Fibroblast of skin of left quadriceps (primary cell): ENCODE measurements around the gene SULF2.

Experiments
- DNase-seq, 2 experiments: peaks; one replicate each; pipeline ENCODE4 v3.0.0-alpha.2; 2013; ENCODE audit warnings: low read depth in 2 of 2

Gene SULF2

GRCh38 chr20:47711046-47711752, 74.1 kb downstream of the SULF2 start:
- DNase-seq: no peak

DNA sequence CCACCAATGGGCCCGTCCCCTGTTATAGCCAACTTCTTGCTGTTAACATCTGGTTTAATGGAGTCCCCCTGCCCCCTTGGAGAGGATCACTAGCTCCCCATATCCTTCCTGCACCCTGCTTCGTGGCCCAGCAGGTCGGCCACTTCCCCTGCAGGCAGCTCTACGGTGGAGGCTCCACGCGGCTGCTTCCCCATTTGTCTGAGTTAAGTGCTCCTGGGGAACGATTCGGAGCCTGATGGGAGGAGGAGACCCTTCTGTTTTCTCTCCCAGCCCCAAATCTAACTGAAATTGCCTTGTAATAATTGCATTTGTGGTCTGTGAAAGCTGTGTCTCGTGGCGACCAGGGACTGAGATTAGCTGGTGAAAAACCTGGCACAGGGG, 74.6 kb downstream of the SULF2 start:
- no peak for DNase-seq

DNA sequence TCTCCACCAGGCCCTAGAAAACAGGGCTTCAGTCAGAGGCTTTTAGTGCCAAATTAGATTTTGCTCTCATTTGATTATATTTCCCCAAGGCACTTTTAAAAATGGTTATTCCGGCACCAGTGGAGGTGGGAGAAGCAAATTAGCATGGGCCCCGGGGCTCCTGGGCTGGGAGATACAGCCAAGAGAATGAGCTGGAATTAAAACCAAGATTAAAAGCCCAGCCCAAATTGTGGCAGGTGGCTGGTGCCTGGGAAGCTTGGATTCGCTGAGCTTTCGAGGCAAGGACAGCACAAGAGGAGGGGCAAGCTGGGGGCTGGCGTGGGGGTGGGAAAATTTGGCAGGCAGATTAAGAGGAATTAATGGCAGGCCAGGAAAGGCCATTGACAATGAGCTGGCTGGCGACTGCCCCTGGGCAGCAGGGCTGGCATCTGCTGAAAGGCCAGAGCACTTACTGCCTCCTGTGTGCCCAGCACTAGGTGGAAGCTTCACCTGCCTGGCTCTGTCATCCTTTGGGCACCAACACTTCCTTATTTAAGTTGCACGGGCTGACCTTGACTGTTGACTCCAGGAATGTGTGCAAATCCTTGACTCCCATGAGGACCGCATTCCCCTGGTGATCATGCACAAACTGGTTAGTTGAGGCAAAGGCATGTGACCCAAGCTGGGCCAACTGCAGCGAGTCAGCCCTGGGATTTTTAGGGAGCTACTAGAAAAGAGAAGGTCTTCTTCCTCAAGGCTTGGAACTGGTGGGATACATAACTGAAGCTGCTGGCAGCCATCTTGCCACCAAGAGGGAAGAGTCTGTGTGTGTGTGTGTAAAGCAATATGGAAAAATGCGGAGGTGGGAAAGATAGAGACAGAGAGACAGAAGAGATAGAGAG, 76.1 kb downstream of the SULF2 start:
- DNase-seq: no peak

DNA sequence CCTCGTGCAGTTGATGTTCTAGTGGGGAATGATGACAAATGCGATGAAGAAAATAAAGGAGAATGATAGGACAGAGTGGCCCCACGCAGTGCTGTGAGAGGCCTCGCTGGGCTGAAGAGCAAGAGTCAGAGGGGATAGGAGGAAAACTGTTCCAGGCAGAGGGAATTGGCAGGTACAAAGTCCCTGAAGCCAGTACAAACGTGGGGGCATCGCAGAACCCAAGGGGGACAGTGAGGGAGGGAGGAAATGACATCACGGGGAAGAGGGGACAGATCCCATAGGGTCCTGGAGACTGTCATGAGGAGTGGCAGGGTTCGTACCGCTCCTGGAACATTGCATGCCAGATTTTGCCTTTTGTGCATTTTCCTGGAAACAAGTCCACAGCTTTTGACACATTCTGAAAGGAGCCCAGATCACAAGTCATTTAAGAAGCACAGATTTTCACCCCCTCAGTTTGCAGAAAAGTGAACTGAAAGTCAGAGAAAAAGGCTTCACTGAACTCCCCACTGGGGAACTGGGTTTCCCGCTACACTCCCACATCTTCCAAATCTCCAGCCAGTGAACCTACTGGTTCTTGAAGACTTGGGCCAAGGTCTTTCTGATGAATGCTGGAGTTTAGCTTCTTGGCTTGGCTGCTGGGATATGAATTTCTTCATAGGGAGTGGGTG, 77.0 kb downstream of the SULF2 start:
- no peak for DNase-seq

DNA sequence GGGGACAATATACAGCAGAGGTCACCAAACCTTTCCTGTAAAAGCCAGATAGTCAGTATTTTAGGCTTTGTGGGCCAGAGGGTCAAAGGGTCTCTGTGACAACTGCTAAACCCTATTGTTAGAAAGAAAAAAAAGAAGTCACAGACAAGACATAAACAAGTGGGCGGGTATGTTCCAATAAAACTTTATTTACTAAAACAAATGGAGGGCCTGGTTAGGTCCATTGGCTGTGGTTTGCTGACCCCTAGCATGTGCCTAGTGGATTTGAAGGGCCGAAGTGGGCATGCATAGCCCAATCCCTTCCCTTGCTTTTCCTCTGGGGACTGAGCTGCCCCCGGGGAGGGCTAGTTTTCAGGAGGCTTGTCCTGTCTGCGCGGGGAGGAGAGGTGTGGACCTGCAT, 78.9 kb downstream of the SULF2 start:
- DNase-seq: no peak

- DNase-seq: no peak
These were observed 79.8 kb downstream of the SULF2 start for GRCh38 chr20:47705497-47705856.

DNA sequence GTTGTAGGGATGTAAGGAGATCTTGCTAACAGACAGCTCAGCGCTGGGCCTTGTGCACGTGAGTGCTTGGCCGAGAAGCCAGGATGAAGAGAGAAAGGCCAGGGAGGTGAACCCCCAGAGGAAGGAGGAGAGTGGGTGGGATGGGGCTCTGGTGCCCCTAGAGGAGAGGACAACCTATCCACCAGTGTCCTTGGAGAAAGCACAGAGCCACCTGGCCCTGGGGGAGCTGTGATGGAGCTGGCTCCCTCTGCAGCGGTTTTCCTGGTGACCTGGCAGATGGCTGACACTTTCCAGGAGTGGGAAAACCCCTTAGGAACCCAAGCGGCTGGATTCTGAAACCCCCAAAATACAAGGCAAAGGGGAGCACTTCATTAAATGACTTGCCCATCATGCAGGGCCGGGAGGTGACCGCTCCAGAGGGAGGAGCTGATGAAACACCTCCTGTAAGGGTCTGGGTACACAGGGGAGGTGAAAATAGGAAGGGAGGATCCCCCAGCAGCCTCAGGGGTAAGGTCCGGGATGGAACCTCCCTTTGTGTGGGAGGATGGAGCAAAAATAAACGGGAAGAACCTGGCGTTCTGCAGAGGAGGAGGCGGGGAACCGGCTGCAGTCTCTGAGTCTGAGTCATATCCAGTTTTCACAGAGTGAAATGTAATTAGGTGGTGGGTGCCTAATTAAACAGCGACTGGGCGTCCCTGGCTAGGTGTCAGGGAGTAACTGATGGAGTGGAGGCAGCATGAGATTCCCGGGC, 80.4 kb downstream of the SULF2 start:
- DNase-seq: no peak

DNA sequence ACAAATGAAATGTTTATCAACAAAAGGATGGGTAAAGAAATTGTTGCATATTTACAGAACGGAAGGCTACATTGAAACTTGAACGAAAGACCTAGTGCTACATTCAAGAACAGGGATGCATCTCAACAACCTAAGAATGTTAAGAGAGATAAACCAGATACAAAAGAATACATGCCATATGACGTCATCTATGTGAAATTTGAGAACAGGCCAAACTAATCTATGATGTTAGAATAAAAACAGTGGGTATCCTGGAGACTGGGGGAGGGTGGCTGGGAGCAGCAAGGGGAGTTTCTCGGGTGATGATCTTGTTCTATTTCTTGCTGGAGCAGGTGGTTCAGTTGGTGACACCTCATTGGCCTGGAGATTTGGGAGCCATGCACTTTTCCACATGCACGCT, 81.5 kb downstream of the SULF2 start:
- no peak for DNase-seq

- no peak for DNase-seq
These were observed 83.7 kb downstream of the SULF2 start for GRCh38 chr20:47701612-47702011.

DNA sequence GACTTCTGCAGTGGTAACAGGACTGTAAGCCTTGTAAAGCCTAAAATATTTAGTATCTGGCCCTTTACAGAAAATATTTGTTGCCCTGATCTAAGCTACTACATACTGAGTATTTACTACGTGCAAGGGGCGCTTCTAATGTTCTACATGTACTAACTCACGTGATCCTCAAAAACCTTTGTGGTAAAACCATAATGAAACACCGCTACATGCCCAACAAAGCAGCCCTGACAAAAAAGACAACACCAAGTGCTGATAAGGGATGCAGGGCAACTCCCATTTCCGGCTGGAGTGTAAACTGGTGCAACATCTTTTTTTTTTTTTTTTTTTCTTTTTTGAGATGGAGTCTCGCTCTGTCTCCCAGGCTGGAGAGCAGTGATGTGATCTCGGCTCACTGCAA, 85.0 kb downstream of the SULF2 start:
- no peak for DNase-seq

GRCh38 chr20:47699818-47700217, 85.5 kb downstream of the SULF2 start:
- DNase-seq: no peak

DNA sequence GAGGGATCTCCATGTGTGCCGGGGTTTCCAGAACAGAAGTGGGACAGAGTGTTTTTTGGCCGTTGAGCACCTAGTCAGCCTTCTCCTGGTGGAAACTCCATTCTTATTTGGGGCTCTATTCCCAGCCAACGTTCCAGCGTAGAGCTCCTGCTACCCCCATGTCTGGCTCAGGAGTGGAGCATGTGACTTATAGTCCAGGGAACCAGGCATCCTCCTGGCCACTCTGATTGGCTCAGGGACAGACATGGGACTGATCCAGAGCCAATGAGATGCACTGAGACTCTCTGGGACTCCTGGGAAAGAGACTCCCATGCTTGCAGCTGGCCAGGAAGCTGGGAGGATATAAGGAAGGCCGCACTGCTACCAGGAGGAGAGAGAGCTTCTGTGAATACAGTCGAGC, 87.1 kb downstream of the SULF2 start:
- no peak for DNase-seq

DNA sequence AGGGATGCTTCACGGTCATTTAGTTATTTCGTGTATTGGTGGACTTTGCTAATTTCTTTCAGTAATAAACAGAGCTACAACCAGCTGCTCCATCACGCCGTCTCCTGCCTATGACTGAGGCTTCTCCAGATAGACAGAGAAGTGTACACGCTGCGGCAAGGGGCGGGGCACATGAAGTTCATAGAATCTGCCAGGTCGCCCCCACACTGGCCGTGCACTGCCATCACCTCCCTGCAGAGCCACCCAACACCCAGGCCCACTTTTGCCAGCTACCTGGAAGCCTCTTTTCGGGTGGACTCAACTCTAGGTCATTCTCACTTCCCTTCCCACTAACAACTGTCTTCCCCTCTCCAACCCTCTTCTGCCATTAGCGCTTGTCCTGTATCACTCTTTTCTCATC, 88.4 kb downstream of the SULF2 start:
- no peak for DNase-seq

DNA sequence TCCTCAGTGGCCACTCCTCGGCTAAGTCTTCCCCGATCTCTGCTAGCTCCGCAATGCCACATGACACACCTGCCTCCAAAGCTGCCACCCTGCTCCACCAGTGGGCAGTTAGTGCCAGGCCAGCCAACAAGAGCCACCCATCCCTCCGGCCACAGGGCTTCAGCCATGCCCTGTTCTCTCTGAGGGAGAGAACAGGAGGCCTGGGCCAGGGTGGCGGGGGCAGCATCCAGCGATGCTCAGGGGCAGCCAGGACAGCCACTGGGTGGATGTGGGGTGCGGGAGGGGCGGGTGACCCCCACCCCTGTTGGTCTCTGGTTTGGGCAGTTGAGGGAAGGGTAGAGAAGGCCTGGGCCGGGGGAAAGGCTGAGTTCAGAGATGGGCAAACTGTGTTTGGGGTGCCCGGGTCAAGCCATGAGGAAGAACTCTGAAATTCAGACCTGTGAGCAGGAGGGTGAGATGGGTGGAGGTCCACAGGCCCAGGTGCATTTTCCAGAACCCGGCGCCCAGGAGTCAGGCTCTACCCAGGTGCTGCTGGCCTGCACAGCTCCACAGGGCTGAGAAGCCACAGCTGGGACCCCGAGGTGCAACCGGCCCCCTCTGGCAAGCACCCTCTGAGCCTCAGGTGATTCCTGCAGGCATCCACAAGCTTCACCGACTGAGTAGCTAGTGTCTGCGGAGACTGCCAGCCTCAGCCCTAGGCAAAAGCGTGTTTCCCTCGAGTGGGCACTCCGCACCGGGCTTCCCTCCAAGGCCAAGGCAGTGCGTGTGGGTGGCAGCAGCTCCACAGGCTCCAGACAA, 91.1 kb downstream of the SULF2 start:
- DNase-seq: no peak

- DNase-seq: no peak
These were observed 93.7 kb downstream of the SULF2 start for GRCh38 chr20:47691625-47692024.

GRCh38 chr20:47689731-47690130, 95.5 kb downstream of the SULF2 start:
- no peak for DNase-seq

DNA sequence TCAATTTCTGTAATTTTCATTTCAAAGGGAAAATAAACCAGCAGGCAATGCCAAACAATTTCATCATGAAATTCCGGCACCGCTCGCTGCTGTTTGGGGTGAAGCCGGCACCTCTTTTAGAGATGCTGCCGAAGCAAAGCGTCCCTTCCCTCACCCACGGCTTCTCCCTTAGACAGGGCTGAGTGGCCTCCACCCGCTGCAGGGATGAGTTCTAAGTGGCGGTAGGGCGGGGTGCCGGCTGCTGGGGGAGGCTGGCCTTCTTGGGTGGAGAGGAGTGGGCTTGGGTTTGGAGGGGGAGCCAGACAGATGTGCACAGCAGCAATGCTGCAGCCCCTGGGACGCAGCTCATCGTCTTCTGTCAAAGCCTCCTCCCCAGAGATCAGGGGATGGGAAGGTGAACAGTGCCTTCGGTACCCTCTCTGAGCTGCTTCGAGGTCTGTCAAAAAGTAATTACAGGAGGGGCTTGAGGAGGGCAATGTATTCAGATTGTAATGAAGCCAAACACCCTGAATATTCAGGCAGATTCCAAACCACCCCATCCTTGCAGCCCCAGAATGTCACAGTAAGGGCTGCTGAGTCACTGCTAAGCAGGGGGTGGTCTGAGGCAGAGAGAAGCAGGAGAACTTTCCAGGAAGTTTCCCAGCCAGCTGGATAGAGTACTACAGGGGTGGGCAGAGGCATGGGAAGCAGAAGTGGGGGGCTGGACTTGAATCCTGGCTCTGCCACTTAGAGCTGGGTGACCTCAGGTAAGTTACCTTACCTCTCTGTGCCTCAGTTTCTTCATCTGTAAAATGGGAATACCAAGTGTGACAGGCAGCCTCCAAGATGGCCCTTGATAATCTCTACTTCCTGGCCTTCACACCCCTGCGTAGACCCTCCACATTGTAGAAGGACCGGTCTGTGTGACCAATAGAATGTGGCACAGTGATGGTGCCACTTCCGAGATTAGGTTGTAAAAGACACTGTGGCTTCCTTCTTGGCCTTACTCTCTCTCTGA, 96.6 kb downstream of the SULF2 start:
- DNase-seq: no peak

DNA sequence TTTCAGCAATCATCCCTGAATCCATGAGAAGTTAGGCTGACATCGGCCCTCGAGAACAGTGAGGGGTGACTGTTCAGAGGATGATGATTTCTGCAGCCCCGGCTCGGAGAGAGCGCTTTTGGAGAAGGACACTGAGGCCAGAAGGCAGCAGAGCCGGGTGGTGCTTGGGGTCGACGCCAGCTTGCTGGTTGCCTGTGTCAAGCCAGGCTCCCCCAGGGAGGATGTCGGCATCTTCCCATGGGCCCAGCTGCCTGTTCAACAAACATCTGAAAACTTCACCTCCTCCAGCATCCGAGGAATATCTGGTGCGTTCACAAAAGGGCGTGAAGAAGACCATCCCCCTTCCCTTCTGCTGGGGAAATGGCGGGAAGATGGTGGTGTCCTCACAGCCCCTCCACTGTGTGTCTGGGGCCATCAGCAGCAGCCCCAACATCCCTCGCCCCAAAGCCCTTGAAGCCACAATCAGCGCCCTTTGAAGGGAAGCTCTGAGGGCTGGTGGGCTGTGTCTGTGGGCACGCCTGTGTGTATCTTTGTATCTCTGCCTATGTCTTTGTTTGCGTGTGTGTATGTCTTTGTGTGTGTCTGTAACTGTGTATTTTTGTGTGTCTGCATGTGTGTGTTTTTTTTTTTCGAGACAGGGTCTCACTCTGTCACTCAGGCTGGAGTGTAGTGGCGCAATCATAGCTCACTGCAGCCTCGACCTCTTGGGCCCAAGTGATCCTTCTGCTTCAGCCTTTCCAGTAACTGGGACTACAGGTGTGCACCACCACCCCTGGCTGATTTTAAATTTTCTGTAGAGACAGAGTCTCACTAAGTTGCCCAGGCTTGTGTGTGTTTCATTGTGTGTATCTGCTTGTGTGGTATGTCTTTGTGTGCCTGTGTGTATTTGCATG, 97.9 kb downstream of the SULF2 start:
- DNase-seq: no peak

DNA sequence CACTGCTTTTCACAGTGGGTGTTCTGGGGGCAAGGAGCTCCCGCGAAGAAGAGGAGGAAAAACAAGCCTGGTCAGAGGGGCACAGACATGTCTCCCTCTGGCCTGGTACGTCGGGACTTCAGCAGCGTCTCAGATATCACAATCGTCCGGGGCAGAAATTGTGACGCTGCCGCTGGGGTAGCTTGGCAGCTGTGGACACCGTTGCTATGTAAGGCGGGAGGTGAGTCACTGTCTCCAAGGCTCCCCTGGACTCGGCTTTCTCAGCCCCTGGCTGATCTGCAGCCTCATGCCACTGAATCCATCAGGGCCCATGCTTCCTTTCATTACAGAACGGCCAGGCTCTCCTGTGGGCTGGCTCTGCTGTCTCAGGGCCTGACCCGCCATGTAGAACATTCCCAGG, 98.7 kb downstream of the SULF2 start:
- no peak for DNase-seq
